ENCODE measurements around the gene YIPF2. TPM values are rescaled to one million over a fixed set of nuclear protein-coding genes. Genes with fewer than 3 reads are reported as not detected.

The YIPF2 gene
- polyA plus RNA-seq, 1 of the 3 experiments (the other 2 are of a cell fraction) = 61.3 TPM

DNA sequence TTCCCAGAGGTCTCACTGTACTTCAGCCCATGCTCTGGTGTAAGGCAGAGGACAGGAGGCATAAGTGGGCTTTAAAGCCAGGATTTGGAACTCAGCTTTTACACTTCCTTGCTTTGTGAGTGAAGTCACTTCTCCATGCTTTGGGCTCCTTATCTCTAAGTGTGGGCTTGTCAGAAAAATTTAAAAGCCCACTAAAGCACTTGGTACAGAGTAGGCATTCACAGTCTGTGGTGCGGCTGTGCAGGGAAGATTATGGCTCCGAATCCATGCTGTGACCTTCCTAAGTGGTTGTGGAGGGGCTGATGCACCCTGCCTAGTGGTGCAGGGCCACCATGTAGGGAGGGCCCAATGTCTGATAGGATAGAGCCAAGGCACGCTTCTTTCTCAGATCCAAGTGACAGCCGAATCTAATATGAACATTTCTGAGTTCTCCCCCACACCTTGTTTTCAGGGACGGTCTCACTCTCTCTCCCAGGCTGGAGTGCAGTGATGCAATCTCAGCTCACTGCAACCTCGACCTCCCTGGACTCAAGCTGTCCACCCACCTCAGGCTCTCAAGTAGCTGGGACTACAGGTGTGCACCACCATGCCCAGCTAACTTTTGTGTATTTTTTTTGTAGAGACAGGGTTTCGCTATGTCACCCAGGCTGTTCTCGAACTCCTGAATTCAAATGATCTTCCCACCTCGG, 7.1 kb upstream of the YIPF2 start:
- ChIA-PET CTCF (interaction anchor here (0.7 to 3.1 kb wide), 32 partner anchors 8 to 698 kb away, joined by 3 to 20 read pairs (median 5); partner anchors contain the start of gene SMARCA4), POLR2A (no interaction called here)
- TF ChIP-seq TEAD4 (IDR thresholded peaks at IDR 0.05; ENCODE audit: borderline replicate concordance, insufficient read depth) (no peak), USF2 (IDR thresholded peaks at IDR 0.05; ENCODE audit: borderline replicate concordance, low read depth, low read length) (no peak), RAD21 (IDR thresholded peaks at IDR 0.05; ENCODE audit: low read length) (no peak), IRF3 (IDR thresholded peaks at IDR 0.05; ENCODE audit: low read depth, low read length) (no peak), GABPA (IDR thresholded peaks at IDR 0.05; ENCODE audit: low read depth) (no peak), SIN3A (IDR thresholded peaks at IDR 0.05; ENCODE audit: borderline replicate concordance, low read depth, low read length) (no peak), SMC3 (IDR thresholded peaks at IDR 0.05; ENCODE audit: low read depth, low read length) (no peak), FOXM1 (IDR thresholded peaks at IDR 0.05; ENCODE audit: low read depth) (no peak), MXI1 (IDR thresholded peaks at IDR 0.05; ENCODE audit: low read depth, low read length) (no peak), FOXJ3 (CRISPR knock-in tag; IDR thresholded peaks at IDR 0.05) (no peak), EZH2phosphoT487 (IDR thresholded peaks at IDR 0.05; ENCODE audit: borderline replicate concordance, low read depth) (no peak), RCOR1 (IDR thresholded peaks at IDR 0.05; ENCODE audit: low read length) (no peak), EP300 (IDR thresholded peaks at IDR 0.05; ENCODE audit: borderline replicate concordance in 1 of 2, low read depth in 1 of 2, low read length in 1 of 2) (no peak), JUND (IDR thresholded peaks at IDR 0.05) (no peak)
- TF ChIP-seq, protein P1, sequence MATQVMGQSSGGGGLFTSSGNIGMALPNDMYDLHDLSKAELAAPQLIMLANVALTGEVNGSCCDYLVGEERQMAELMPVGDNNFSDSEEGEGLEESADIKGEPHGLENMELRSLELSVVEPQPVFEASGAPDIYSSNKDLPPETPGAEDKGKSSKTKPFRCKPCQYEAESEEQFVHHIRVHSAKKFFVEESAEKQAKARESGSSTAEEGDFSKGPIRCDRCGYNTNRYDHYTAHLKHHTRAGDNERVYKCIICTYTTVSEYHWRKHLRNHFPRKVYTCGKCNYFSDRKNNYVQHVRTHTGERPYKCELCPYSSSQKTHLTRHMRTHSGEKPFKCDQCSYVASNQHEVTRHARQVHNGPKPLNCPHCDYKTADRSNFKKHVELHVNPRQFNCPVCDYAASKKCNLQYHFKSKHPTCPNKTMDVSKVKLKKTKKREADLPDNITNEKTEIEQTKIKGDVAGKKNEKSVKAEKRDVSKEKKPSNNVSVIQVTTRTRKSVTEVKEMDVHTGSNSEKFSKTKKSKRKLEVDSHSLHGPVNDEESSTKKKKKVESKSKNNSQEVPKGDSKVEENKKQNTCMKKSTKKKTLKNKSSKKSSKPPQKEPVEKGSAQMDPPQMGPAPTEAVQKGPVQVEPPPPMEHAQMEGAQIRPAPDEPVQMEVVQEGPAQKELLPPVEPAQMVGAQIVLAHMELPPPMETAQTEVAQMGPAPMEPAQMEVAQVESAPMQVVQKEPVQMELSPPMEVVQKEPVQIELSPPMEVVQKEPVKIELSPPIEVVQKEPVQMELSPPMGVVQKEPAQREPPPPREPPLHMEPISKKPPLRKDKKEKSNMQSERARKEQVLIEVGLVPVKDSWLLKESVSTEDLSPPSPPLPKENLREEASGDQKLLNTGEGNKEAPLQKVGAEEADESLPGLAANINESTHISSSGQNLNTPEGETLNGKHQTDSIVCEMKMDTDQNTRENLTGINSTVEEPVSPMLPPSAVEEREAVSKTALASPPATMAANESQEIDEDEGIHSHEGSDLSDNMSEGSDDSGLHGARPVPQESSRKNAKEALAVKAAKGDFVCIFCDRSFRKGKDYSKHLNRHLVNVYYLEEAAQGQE (IDR thresholded peaks at IDR 0.05; ENCODE audit: low read depth, low read length) = no peak
- Histone ChIP-seq H4K20me1 (ENCODE audit: insufficient read depth) (no peaks in the 10 kb centered on the region), H2AFZ (ENCODE audit: low read depth) (no peak overlapping the region), H3K9me3 (no peaks in the 10 kb centered on the region), H3K9me2 (no peaks in the 10 kb centered on the region), H3K27ac (ENCODE audit: low read depth in 2 of 2, low read length in 1 of 2) (no peak overlapping the region), H3K4me2 (no peak overlapping the region), H3K36me3 (replicated peaks in 1 of 2; ENCODE audit: control insufficient read depth in 1 of 2, insufficient read depth in 2 of 2, low read length in 1 of 2) (peaks cover 0 to 14% of the 10 kb centered on the region in 2 experiments), H3K4me1 (ENCODE audit: control insufficient read depth in 1 of 2, insufficient read depth in 2 of 2, low read depth in 1 of 2, low read length in 1 of 2) (peaks cover 0 to 8% of the 10 kb centered on the region in 2 experiments; a peak in 2 of 4 replicates), H3F3A (replicated peaks; ENCODE audit: insufficient read depth) (peaks cover 18% of the 10 kb centered on the region), H3K79me2 (ENCODE audit: insufficient read depth) (peaks cover 27% of the 10 kb centered on the region), H3K4me3 (ENCODE audit: low read depth in 2 of 2, low read length in 1 of 2) (no peak overlapping the region), H3K27me3 (ENCODE audit: insufficient read depth) (no peaks in the 10 kb centered on the region), H3K9ac (no peak overlapping the region)
- 96% methylated on average over 6 of the region's 9 CpGs for WGBS (ENCODE audit: low lambda C conversion rate)
- DNase-seq = no peak
